ENCODE data around the gene NFKBIL1.

NFKBIL1 gene

GRCh38 chr6:31573239-31574105 is 26.1 kb downstream of the NFKBIL1 start:
- ChIA-PET CTCF (interaction anchor here (2.5 to 54.8 kb wide), 3 partner anchors 9 to 196 kb away, joined by 7 to 2725 read pairs (median 2725); partner anchors contain the start of genes ATP6V1G2, DDX39B, LST1 and LTA), POLR2A (interaction anchor here (0.6 to 7.0 kb wide), 3 partner anchors 10 to 32 kb away, joined by 6 to 94 read pairs (median 10); partner anchors contain the start of gene DDX39B)
- no peak for DNase-seq (ENCODE audit: extremely low spot score)
- TF ChIP-seq CTCF (IDR thresholded peaks at IDR 0.05; ENCODE audit: control extremely low read depth, extremely low read depth, low read depth, missing control alignments) = no peak

- DNase-seq (ENCODE audit: extremely low spot score) = no peak
- CTCF ChIA-PET = interaction anchor here (0.9 to 54.8 kb wide), 6 partner anchors 10 to 232 kb away, joined by 3 to 2725 read pairs (median 5); partner anchors contain the start of genes ATP6V1G2, DDX39B, LSM2 and LST1
- POLR2A ChIA-PET = interaction anchor here (0.7 to 7.1 kb wide), 19 partner anchors 10 to 371 kb away, joined by 3 to 94 read pairs (median 5); partner anchors contain the start of genes ATP6V1G2, BAG6, DDX39B and LST1
- peak; percentile 38 for TF ChIP-seq CTCF (IDR thresholded peaks at IDR 0.05; ENCODE audit: control extremely low read depth, extremely low read depth, low read depth, missing control alignments)
Observed at GRCh38 chr6:31574106-31575061, 27.0 kb downstream of the NFKBIL1 start.

GRCh38 chr6:31575335-31575901 is 28.0 kb downstream of the NFKBIL1 start, which contains the start of gene TNF:
Gene TNF (plus strand): TSS chr6:31575565. CDS start chr6:31575742, 177 bp downstream.
- CTCF ChIA-PET = interaction anchor here (0.9 to 54.8 kb wide), 5 partner anchors 11 to 231 kb away, joined by 3 to 2725 read pairs (median 7); partner anchors contain the start of genes ATP6V1G2, DDX39B, LSM2 and LST1
- POLR2A ChIA-PET = interaction anchor here (0.5 to 7.1 kb wide), 24 partner anchors 9 to 670 kb away, joined by 3 to 94 read pairs (median 4); partner anchors contain the start of genes ATP6V1G2, BAG6, DDX39B and LST1
- DNase-seq (ENCODE audit: extremely low spot score) = peak; percentile 81
- TF ChIP-seq CTCF (IDR thresholded peaks at IDR 0.05; ENCODE audit: control extremely low read depth, extremely low read depth, low read depth, missing control alignments) = no peak

GRCh38 chr6:31575952-31576685 is 28.7 kb downstream of the NFKBIL1 start:
- DNase-seq (ENCODE audit: extremely low spot score) = no peak
- CTCF ChIA-PET = interaction anchor here (0.9 to 54.8 kb wide), 5 partner anchors 11 to 230 kb away, joined by 3 to 2725 read pairs (median 7); partner anchors contain the start of genes ATP6V1G2, DDX39B, LSM2 and LST1
- POLR2A ChIA-PET = interaction anchor here (0.5 to 7.1 kb wide), 23 partner anchors 8 to 390 kb away, joined by 3 to 94 read pairs (median 5); partner anchors contain the start of genes AIF1, ATP6V1G2, DDX39B and LST1
- no peak for TF ChIP-seq CTCF (IDR thresholded peaks at IDR 0.05; ENCODE audit: control extremely low read depth, extremely low read depth, low read depth, missing control alignments)

DNA sequence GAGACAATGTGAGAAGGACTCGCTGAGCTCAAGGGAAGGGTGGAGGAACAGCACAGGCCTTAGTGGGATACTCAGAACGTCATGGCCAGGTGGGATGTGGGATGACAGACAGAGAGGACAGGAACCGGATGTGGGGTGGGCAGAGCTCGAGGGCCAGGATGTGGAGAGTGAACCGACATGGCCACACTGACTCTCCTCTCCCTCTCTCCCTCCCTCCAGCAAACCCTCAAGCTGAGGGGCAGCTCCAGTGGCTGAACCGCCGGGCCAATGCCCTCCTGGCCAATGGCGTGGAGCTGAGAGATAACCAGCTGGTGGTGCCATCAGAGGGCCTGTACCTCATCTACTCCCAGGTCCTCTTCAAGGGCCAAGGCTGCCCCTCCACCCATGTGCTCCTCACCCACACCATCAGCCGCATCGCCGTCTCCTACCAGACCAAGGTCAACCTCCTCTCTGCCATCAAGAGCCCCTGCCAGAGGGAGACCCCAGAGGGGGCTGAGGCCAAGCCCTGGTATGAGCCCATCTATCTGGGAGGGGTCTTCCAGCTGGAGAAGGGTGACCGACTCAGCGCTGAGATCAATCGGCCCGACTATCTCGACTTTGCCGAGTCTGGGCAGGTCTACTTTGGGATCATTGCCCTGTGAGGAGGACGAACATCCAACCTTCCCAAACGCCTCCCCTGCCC is 29.6 kb downstream of the NFKBIL1 start:
- TF ChIP-seq CTCF (IDR thresholded peaks at IDR 0.05; ENCODE audit: control extremely low read depth, extremely low read depth, low read depth, missing control alignments) = no peak
- CTCF ChIA-PET = interaction anchor here (39.5 to 54.8 kb wide), 2 partner anchors 12 to 15 kb away, joined by 2725 read pairs; partner anchors contain the start of genes ATP6V1G2, DDX39B, LST1 and LTA
- POLR2A ChIA-PET = interaction anchor here (0.5 to 7.1 kb wide), 12 partner anchors 9 to 286 kb away, joined by 3 to 94 read pairs (median 7); partner anchors contain the start of genes AIF1, ATP6V1G2, DDX39B and LST1
- no peak for DNase-seq (ENCODE audit: extremely low spot score)

Measured in GM10248 (cell line).